HG03196 (cell line): ENCODE results near the gene OLFML2A.

Experiments
- ATAC-seq: cut with Tn5 transposase; IDR thresholded peaks from one replicate; pipeline ENCODE4 v1.9.1; 2021; ENCODE audit not compliant: unreplicated experiment

The OLFML2A gene

DNA sequence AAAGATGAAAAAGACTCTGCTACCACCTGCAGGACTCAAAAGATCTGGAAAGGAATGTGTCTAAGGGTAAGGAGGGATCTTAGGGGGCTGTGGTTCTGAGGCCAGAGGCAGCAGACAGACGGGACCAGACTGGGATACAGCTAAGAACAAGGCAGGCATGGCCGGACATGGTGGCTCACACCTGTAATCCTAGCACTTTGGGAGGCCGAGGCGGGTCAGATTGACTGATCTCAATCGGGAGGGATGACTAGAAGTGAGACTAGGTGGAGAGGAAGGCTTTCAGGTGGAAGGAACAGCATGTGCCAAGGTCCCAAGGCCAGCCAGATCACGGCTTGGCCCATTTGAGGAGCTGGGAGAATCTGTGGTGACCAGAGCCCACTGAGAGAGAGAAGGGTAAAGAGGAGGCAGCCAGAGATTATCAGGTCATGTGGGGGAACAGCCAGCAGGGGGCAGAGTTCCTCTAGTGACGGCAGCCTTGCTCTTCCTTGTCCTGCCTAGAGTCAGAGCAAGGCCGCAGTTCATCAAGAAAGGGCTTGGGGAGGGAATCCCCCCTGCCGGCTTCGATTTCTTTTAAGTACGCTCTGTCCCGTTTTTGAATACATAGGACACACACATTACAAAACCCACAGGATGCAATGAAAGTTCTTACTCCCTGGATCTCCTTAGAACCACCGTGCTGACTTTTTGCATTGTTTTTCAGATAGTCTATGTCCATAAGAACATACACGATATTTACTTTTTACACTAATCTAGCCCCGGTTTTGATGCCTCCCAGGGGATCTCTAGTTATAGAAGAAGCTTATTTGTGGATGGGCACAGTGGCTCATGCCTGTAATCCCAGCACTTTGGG lies 2.6 kb upstream of the OLFML2A start:
- no peak for ATAC-seq

DNA sequence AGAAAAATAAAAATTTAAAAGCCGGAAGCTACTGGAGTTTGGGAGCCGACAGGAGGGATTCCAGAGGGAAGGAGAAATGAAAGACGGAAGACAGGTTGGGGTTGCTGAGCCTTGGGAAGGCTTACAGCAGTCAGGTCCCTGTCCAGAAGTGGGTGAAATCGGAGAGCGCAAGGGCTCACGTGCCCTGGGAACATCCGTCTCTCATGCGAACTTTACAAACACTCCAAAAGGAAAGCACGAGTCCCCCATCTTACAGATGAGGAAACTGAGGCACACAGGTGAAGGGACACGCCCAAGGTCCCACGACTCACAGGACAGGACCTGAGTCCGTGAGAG lies 347 bp upstream of the OLFML2A start:
- ATAC-seq: no peak

DNA sequence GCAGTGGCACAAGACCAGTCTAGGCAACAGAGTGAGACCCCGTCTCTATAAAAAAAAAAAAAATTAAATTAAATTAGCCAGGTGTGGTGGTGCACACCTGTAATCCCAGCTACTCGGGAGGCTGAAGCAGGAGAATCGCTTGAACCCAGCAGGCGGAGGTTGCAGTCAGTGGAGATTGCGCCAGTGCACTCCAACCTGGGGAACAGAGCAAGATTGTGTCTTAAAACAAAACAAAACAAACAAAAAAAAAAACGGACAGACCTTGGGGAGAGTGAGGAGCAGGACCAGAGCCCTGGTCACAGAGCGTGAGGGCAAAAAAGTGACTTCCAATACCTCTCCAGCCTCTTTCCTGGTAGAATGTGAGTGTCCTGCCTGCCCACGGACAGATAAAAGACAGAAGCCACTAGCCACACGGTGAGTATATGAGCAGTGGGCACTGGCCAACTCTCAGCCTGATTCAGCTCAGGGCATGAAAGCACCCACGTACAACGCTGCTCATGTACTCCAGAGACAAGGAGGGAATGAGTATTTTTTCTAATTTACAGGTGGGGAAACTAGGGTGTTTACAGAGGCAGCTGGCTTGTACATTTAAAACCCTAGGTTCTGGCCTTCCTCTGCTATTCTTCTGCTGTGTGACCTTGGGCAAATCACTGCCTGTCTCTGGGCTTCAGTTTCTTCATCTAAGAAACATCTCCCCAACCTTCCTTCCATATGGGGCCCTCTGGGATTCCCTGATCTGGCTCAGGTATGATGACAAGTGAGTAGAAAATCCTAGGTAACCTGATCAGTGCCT lies 1.8 kb downstream of the OLFML2A start:
- no peak for ATAC-seq

DNA sequence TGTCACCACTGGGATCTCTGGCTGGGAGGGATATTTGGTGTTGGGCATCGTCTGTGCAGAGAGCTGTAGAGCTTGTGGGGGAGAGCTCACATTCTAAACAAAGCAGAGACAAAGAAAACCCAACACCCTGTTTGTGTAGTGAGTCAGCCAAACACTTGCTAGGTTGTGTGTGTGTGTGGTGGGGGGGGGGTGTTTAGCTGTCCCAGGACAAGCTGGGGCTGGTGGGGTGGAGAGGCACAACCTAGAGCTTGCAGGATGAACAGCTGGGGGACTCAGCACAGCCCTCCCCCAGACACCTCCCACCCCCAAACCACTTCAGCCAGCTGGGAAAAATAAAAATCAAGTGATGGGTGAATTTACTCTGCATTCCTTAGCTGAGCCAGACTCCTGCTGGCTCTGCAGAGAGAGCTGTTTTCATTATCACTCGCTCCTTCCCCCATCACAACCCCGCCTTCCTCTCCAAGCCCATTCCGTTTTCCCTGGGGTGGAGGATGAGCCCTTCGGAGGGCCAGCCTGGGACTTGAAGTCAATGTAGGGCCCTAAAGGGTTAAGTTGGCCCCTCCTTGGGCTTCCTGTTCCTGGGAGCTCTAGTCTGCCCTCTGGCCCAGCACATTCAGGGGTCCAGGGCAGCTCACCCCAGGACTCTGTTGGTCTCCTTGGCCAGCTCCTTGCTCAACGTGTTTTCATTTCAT lies 2.6 kb downstream of the OLFML2A start:
- ATAC-seq: no peak

DNA sequence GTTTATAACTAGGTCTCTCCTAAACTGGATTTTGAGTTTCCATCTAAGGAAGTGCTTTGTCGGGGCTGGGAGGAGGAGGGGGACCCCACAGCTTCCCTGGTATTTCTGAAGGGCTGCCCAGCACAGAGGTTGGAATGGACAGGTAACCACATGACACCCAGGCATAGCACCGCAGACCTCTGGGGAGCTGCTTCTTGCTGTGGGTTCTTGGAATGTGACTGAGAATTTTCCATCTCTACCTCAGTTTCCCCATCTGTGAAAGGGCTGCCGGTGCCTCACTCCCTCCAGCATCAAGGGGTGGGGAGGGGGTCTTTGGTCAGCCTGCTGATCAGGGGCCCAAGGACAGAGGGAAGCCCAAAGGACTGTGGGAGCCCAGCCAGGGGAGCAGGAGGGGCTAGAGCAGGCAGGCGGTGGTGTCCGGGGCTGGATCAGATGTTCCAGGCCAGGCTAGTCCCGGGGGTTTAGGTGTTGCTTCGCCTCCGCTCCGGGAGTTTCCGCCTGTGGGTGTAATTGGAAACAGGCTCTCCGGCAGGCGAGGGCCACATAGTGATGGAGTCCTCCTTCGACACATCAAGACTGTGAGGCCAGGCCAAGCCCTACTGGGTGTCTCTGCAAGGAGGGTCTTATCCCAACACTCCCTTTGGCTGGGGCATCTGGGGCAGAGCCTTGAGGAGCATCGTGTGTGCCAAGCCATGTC lies 3.3 kb downstream of the OLFML2A start:
- ATAC-seq: no peak

DNA sequence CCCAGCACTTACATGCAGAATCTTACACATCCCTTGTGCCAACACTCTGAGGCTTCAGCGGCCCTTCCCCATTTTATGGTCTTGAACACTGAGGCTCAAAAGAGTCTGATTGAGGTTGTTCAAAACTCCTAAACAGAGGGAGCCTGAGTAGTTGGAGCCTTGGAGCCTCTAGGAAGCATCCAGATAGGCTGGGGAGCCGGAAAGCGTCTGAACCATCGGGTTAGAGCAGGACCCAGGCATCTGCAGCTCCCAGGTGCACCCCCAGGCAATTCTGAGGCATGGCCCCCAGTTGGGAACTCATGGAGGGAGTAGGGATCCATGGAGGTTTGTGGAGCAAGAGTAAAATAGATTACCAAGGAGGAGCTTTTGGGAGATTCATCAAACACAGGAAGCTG lies 3.8 kb downstream of the OLFML2A start:
- ATAC-seq: no peak

DNA sequence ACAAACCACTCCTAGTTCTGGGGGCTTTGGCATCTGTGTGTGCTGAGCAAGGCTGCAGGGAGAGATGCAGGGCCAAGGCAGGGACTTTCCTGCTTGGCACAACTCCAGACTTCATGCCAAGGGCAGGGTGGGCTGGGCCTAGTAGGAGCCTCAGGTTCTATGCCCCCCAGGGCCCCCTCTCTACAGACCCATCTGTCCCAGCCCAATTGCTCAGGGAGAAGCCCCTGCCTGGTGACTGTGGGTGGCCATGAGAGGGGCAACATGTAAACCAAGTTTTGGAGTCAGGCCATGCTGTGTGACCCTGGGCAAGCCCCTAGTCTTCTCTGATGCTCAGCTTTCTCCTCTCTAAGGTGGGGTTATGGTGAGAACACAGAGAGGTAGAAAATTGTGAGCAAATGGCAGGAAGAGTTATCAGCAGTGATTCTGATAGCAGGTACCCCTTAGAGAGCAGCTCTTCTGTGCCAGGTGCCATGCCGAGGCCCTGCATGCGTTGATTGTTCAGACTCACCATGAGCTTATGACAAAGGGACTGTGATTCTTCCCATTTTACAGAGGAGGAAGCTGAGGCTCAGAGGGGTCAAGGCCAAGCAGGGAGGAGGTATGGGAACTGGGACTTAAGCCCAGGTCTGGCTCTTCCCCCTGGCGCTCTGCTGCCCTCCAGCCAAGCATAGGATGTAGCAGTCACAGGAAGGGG lies 5.2 kb downstream of the OLFML2A start:
- ATAC-seq: no peak

DNA sequence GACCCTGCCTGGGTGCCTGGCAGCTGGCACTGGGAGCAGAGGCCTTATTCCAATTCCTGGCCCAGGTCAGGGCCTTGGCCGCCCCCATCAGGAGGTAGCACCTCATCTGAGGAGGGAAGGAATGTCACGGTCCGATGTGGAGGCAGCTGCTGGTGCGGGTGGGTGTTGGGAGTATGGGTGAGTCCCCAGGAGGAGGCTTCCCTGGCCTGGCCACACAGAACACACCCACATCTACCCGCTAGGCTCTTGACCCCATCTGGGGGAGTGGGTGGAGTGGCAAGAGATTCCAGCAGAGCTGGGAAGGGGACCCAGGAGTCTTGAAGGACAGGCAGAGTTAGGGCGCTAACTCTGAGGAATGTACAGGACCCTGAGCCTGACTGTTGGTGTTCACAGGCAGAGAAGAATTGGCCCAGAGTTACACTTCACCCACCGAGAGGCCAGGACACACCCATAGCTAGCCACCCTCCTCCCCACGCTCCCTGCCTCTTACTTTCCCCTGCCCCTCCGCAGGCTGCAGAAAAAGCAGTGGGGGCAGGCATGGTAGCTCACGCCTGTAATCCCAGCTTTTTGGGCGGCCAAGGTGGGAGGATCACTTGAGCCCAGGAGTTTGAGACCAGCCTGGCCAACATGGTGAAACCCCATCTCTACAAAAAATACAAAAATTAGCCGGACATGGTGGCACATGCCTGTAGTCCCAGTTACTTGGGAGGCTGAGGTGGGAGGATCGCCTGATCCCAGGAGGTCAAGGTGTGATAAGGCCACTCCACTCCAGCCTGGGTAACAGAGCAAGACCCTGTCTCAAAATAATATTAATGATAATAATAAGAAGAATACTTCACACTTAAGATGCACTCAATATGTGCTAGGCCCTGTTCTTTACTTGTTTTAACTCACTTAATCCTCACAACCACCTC lies 6.0 kb downstream of the OLFML2A start:
- no peak for ATAC-seq

DNA sequence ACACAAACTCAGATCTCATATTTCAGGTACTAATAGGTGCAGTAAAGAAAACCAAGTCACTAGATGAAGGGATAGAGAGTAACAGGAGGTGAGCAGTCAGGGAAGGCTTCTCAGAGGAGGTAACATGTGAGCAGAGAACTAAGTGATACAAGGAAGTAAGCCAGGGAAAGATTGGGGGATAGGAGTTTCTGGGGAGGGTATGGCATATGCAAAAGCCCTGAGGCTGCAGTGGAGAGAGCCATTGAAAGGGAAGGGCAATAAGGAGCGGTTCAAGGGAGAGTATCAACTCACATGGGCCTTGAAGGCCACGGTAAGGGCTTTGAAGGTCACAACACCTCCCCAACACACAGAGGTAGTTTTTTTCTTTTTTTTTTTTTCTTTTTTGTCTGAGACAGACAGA lies 6.9 kb downstream of the OLFML2A start:
- no peak for ATAC-seq

DNA sequence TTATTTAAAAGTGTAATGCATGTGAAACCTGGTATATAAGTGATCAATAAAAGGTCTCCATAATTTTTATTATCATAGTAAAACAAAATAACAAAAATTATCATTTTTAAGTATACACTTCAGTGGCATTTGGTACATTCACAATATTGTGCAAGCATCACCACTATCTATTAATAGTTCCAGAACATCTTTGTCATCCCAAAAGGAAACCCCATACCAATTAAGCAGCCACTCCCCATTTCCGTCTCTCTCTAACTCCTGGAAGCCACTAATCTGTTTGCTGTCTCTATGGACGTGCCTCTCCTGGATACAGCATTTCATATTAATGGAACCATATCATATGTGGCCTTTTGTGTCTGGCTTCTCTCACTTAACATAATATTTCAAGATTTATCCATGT lies 7.6 kb downstream of the OLFML2A start:
- ATAC-seq: no peak

DNA sequence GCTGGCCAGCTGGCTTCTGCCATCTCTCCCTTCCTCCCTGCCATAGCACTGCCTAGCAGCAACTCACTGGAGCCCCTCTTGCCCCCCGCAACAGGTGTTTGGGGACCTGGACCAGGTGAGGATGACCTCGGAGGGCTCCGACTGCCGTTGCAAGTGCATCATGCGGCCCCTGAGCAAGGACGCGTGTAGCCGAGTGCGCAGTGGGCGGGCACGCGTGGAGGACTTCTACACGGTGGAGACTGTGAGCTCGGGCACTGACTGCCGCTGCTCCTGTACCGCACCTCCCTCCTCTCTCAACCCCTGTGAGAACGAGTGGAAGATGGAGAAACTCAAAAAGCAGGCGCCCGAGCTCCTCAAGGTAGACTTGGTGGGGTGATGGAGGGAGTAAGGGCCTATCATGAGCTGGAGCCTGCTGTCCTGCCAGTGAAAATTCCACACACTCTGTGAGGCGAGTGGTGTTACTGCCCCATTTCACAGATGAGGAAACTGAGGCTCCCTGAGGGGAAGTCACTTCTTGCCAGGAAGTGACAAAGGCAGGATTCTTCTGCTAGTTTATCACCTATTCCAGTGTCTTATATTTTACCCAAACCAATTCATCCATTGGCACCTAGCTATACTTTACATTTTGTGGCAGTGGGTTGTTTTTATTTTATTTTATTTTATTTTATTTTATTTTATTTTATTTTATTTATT lies 10.1 kb downstream of the OLFML2A start:
- no peak for ATAC-seq

DNA sequence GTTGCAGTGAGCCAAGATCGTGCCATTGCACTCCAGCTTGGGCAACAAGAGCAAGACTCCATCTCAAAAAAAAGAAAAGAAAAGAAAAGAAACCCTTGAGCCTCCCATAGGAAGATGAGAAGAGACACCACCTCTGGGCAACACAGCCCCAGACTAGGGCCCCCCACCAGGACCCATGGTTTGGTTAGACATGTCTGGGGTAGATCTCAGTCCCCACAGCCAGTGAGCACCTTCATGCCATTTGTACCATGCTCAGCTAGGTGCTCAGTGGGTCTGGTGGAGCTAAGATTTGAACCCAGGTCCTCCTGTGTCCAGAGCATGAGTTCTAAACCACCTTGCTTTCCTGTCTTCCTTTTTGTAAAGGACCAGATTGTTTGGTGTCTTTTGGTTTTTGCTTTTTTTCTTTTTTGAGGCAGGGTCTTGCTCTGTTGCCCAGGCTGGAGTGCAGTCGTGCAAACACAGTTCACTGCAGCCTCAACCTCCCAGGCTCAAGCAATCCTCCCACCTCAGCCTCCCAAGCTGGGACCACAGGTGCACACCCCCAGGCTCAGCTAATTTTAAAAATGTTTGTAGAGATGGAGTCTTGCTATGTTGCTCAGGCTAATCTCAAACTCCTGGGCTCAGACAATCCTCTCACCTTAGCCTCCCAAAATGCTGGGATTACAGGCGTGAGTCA lies 11.7 kb downstream of the OLFML2A start:
- no peak for ATAC-seq

DNA sequence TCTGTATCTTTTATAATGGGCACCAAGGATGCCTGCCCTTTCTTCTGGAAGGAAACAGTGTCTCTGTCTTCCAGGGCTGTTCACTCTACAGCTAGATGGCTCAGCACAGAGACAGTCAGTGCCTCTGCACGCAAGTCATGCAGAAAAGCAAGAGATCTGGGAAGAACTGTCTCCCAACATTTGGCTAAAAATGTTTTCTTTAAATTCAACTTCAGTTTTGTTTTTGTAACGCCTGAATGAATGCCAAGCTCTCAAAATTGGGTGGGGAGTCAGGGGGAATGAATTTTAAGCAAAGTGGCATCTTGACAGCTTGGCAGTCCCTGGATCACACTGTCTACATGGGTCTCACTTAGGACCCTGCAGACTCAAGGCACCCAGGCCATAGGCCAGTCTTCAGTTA lies 12.6 kb downstream of the OLFML2A start:
- no peak for ATAC-seq

DNA sequence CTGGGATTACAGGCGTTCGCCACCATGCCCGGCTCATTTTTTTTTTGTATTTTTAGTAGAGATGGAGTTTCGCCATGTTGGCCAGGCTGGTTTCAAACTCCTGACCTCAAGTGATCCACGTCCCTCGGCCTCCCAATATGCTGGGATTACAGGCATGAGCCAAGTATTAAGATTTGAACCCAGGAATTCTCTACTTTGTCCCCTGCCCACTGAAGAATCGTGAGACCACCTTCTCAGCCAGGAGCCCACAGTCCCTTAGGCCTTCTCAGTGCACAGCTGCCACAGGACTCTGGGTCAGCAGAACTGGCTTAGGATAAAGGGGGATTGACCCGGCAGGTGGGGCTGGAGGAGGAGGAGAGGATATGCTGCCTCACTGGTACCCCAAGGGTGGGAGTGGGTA lies 13.4 kb downstream of the OLFML2A start:
- ATAC-seq: no peak

DNA sequence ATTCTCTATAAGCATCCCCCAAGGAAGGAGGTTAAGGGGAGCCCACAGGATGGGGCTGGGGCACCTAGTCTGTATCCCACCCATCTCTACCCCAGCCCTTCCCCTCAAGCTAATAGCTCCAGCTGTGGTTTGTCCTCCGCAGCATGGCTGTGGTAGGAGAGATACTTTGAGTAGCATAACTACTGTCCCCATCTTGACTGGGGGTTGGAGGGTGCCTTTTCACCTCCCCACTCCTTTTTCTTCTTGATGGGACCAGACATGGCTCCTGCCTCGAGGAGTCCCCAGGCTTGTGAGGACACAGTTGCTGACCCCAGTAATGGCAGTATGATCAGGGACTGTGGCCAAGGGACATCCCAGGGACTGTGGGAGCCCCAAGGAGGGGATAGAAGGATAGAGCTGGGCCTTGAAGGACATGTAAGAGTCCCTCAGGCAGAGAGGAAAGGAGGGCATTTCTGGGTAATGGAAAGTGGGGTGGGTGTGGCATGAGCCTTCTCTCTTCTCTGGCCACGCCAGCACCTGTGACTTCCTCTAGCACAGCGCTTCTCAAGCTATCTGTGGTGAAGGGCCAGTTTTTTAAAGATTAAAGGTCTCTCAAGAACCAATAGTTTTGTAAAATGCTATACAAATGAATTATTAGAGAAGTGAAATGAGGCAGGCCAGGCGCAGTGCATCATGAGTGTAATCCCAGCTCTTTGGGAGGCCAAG lies 14.0 kb downstream of the OLFML2A start:
- ATAC-seq: no peak

DNA sequence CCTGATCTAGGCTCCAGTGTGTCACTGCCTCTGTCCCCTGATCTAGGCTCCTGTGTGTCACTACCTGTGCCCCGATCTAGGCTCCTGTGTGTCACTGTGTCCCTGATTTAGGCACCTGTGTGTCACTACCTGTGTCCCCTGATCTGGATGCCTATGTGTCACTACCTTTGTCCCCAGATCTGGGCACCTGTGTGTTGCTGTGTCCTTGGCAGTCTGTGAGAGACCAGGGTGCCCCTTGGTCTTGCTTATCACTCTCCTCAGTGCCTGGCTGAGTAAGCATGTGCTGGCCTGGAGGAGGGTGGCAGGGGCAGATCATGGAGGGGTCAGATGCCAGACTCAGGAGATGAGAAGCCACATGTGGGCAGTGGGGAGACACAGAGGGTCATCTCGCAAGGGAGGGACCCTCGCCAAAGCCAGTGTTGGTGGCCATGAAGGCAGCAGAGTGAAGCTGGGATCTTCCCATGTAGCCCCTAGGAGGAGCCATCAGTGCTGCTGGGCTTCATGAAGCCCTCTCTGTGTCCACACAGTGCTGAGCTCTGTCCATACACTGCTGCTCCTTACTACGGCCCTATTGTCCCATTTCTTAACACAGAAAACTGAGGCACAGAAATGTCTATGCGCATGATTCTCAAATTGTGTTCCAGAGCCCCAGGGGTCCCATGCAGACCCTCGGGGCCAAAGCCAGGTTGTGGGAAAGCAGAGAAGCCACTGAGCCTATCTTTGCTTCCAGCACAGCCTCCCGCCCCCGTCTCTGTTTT lies 15.5 kb downstream of the OLFML2A start:
- no peak for ATAC-seq

DNA sequence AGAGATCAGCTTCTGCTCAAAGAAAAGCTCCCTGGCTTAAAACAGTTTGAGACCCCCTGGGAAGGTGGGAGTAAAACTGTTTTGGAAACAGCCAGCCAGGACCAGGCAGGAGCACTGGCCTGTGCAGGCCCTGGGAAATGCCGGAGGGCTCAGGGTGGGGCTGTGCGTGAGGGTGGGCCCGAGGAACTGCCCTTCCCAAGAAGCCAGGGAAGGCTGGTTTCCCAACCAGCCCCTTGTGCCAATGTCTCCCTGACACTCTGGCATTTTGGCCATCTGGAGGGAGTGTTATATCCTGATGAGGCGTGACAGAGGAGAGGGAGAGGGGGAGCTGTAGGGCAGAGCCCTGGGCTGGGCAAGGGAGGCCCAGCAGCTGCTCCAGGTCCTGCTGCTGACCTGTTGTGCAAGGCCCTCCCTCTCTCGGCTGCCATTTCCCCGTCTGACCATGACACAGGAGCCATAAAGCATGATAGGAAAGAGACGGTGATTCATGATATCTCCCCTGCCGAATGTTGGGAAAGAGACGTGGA lies 16.1 kb downstream of the OLFML2A start:
- ATAC-seq: no peak
